ENCODE results near the gene FBXO7. TPM values are rescaled to one million over a fixed set of nuclear protein-coding genes. Genes with fewer than 3 reads are reported as not detected.

FBXO7 gene
- polyA plus RNA-seq, 4 donors: 109 to 123 (median 117) TPM

DNA sequence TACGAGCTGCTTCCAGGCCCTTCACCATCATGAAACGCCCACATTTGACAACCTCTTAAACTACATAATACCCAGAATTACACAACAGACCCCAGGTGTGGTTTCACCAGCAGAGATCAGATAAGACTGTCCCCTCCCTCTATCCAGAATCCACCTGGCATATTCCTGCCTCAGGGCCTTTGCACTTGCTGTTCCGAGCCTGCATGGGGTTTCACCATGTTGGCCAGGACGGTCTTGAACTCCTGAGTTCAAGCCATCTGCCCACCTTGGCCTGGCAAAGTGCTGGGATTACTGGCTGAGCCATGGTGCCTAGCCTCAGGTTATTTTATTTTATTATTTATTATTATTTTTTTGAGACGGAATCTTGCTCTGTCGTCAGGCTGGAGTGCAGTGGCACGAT lies 73.4 kb downstream of the FBXO7 start:
- DNase-seq (ENCODE audit: low read depth in 4 of 4, low spot score in 2 of 4): no peak

Other genes starting within 250 kb of the FBXO7 start
- gene SLC5A4, start 219.5 kb upstream of the FBXO7 start, polyA plus RNA-seq (ENCODE audit: insufficient read length in 4 of 4): 1 to 10 TPM in 3 of 4 donors, under 1 TPM in 1; 0.65 to 2.3 (median 1.5) TPM
- gene RFPL3, start 116.9 kb upstream of the FBXO7 start, polyA plus RNA-seq (ENCODE audit: insufficient read length in 4 of 4): not detected
- gene RTCB, start 62.6 kb upstream of the FBXO7 start, polyA plus RNA-seq (ENCODE audit: insufficient read length in 4 of 4): 100 to 1,000 TPM; 104 to 117 (median 106) TPM
- not detected for gene BPIFC, start 10.4 kb upstream of the FBXO7 start, polyA plus RNA-seq (ENCODE audit: insufficient read length in 4 of 4)

All from left renal cortex interstitium (tissue), 4 donors.